Left lung (tissue), 10 donors: ENCODE measurements around the gene FBXO31. TPM values are rescaled to one million over a fixed set of nuclear protein-coding genes. Genes with fewer than 3 reads are reported as not detected.

Source experiments
- ATAC-seq: fragments of 200-7000 bp; cut with Tn5 transposase; one replicate; pipeline ENCODE4 v1.9.1; 2020; ENCODE audit warnings: moderate library complexity
- DNase-seq, 4 donors: peaks; one replicate each; pipeline ENCODE4 v3.0.0-alpha.2; 2013 to 2020
- H3K27ac ChIP-seq, 2 donors: fragments of 200-600 bp; sonication (generic) in 1 of 2; one replicate each; pipeline versions ENCODE4 v1.5.0 to v1.8.0; 2020 to 2021
- H3K27me3 ChIP-seq, 2 donors: fragments of 200-600 bp; sonication (generic) in 1 of 2; one replicate each; pipeline versions ENCODE4 v1.5.0 to v1.8.0; 2020 to 2021
- H3K36me3 ChIP-seq, 2 donors: fragments of 200-600 bp; sonication (generic) in 1 of 2; one replicate each; pipeline versions ENCODE4 v1.5.0 to v1.8.0; 2020 to 2021
- H3K4me1 ChIP-seq, 2 donors: fragments of 200-600 bp; one replicate each; pipeline ENCODE4 v1.8.0; 2021
- H3K4me3 ChIP-seq, 2 donors: fragments of 200-600 bp; sonication (generic) in 1 of 2; one replicate each; pipeline versions ENCODE4 v1.5.0 to v1.8.0; 2020 to 2021; ENCODE audit warnings: mild to moderate bottlenecking in 1 of 2
- H3K9me3 ChIP-seq, 2 donors: fragments of 200-600 bp; sonication (generic) in 1 of 2; one replicate each; pipeline versions ENCODE4 v1.5.0 to v1.8.0; 2020 to 2021
- intact Hi-C, 2 donors: fragments of 100-400 bp; cut with DNase I; formaldehyde crosslinking; loops; one replicate each; pipeline versions ENCODE4 v1.11.2 to v1.14.2; 2022
- polyA plus RNA-seq, 6 donors: library from polyadenylated mRNA; unstranded; fragments of 120-200 nt; gene quantifications; one replicate each; pipeline ENCODE4 v1.2.1, GENCODE V29; 2013; ENCODE audit not compliant: insufficient read length in 6 of 6
- total RNA-seq, 2 donors: library from RNA; stranded (reverse); fragmentation: NEBNext Ultra II Directional; extraction: Animal tissue kit (Norgen Biotek cat#: 25700); gene quantifications; one replicate each; pipeline ENCODE4 v1.2.1, GENCODE V29; 2021
- TF ChIP-seq, protein P1 (sequence below), 2 donors: fragments of 200-600 bp; sonication (generic) in 1 of 2; IDR thresholded peaks; one replicate each; pipeline versions ENCODE4 v1.5.0 to v1.8.0; 2021; ENCODE audit warnings: antibody characterized with exemption in 2 of 2
- donor health status: DM: no; HTN: yes; CAD: no.
- donor health status: DM: no; HTN: no; CAD: no.

FBXO31 gene
- total and polyA plus RNA-seq, 8 donors, result 21.0 to 25.8 (median 23.0) TPM

DNA sequence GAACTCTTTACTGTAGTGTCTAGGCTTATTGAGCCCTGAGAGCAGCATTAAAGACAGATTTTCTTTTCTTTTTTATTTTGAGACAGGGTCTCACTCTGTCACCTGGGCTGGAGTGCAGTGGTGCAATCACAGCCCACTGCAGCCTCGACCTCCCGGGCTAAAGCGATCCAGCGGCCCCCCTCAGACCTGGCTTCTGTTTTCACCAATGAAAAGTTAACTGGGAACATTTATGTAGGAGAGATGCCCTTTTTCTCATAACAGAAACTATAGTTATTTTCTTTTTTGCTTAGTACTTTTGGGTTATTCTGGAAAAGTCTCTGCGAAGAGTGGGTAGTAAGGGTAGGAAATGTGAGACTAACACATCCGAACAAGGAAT is 10.1 kb upstream of the FBXO31 start:
- intact Hi-C loops, result no loop called here
- Histone ChIP-seq H3K27me3 (no peaks in the 10 kb centered on the region), H3K9me3 (no peaks in the 10 kb centered on the region), H3K4me3 (peak overlapping the region; percentile 69 to 86), H3K36me3 (peaks cover 0 to 6% of the 10 kb centered on the region in 2 donors), H3K27ac (peak overlapping the region; percentile 77 to 94), H3K4me1 (peaks cover 12 to 52% of the 10 kb centered on the region in 2 donors)
- DNase-seq, result peak in 1 of 4 donors; percentile 37
- TF ChIP-seq, protein P1, sequence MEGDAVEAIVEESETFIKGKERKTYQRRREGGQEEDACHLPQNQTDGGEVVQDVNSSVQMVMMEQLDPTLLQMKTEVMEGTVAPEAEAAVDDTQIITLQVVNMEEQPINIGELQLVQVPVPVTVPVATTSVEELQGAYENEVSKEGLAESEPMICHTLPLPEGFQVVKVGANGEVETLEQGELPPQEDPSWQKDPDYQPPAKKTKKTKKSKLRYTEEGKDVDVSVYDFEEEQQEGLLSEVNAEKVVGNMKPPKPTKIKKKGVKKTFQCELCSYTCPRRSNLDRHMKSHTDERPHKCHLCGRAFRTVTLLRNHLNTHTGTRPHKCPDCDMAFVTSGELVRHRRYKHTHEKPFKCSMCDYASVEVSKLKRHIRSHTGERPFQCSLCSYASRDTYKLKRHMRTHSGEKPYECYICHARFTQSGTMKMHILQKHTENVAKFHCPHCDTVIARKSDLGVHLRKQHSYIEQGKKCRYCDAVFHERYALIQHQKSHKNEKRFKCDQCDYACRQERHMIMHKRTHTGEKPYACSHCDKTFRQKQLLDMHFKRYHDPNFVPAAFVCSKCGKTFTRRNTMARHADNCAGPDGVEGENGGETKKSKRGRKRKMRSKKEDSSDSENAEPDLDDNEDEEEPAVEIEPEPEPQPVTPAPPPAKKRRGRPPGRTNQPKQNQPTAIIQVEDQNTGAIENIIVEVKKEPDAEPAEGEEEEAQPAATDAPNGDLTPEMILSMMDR (IDR thresholded peaks at IDR 0.05), result no peak
- ATAC-seq, result no peak

DNA sequence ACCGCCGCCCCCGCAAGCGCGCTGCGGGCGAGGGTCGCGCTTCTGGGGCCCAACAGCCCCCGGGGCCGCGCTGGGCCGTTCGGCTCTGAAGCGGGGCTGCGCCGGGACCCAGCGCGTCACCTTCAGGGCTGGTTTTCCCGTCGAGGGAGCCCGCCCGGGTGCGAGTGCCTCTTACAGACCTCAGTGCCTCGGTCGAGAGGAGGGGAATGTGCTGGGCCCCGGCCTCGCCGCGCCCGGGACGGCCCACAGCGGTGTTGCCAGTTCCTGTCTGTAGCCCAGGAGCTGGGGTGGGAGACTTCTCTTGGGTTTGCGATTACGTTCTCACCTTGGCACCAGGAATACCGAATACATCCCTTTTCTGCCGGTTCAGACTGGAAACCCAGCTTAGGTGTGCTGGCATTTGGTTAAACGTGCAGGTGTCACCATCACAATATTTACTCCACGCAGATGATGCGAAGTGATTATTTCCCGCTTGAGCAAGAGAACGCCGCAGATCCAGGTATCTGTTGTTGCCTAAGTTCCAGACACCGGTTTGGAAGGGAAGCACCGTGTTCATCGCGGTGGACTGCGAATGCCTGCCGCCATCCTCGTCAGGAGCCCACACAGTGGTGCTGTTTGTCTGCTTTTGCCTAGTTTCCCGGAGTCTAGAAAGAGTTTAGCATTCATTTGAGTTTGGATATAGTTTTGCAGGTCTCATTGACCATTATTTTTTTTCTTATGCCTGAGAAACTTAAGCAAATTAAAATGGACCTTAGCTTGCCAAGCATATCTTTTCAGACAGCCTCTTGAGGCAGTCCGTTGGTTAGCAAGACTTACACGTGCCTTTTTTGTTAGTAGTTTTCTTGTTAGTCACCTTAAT is 9.5 kb upstream of the FBXO31 start:
- no peaks in the 10 kb centered on the region for H3K36me3 ChIP-seq
- TF ChIP-seq, protein P1 (IDR thresholded peaks at IDR 0.05), result no peak
- H3K27ac ChIP-seq, result peak overlapping the region; percentile 77 to 94
- intact Hi-C loops, result no loop called here
- no peaks in the 10 kb centered on the region for H3K9me3 ChIP-seq
- peak; percentile 0 for ATAC-seq
- peak; percentile 52 to 92 (median 62) for DNase-seq
- peak overlapping the region; percentile 69 to 86 for H3K4me3 ChIP-seq
- H3K4me1 ChIP-seq, result peaks cover 13 to 56% of the 10 kb centered on the region in 2 donors
- no peaks in the 10 kb centered on the region for H3K27me3 ChIP-seq

DNA sequence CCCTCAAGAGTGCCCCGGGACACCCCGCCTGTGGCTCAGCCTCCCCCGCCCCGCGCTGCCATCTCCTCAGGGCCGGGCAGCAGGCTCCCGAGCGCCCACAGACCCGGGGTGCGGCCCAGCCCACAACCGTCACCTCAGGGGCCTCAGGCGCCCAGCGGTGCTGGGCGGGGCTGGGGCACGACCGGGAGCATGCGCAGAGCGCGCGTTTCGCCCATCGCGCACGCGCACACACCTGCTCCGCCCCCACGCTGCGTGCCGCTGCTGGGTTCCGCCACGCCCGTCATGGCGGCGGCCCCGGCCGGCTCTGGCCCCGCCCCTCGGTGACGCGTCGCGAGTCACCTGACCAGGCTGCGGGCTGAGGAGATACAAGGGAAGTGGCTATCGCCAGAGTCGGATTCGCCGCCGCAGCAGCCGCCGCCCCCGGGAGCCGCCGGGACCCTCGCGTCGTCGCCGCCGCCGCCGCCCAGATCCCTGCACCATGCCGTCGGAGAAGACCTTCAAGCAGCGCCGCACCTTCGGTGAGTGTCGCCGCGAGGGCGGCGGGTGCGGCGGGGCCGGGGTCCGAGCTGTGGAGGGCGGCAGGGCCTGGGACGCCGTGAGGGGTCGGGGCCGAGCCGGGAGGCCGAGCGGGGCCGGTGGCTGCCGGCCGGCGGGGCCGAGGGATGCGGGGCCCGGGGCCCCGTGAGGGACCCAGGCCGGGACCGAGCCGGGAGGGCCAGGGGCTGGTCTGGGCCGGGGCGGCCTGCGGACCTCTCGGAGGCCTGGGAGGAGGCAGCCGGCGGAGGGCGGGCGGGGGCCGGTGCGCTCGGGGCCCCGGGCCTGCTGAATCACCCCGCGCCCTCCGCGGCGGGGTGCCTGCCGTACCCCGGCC is 8.6 kb upstream of the FBXO31 start, which contains the start of gene MAP1LC3B:
Gene MAP1LC3B (plus strand): TSS at position 387 of the 871 bp plus-strand sequence. CDS start 92 bp downstream, at position 479.
- Histone ChIP-seq H3K4me1 (peaks cover 17 to 65% of the 10 kb centered on the region in 2 donors), H3K27me3 (no peaks in the 10 kb centered on the region), H3K36me3 (no peaks in the 10 kb centered on the region), H3K9me3 (no peaks in the 10 kb centered on the region), H3K4me3 (peak within 1 kb of the TSS; percentile 69 to 86), H3K27ac (peak within 1 kb of the TSS; percentile 94 to 99)
- peak; percentile 85 for ATAC-seq
- DNase-seq, result peak; percentile 96 to 100 (median 98)
- TF ChIP-seq, protein P1 (IDR thresholded peaks at IDR 0.05), result no peak
- intact Hi-C loops, result no loop called here

DNA sequence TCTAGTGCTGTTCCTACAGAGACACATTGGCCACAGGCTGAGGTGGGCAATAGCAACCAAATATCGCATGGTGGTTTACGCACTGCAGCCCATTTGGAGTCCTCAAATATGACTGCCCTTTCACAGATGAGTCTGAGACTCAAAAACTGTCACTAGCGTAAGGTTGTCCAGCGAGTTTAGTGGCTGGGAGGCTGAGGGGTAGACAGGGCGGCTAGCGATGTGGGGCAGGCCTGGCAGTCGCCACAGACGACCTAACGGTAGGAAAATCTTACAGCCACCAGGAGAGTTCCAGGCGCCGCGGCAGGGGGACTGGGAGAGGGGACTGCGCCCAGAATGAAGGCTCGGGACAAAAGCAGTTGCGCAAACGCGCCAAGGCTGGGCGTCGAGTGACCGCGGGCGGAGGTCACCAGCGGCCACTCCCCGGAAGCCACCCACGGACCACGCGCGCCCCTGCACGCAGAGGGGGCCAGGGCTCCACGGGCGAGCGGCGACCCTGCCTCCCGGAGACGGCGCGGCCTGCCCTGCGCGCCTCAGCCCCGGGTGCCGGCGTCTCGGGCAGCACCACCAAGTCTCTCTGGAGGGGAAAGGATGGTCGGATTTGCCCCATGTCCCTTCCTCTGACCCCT is 7.9 kb upstream of the FBXO31 start:
- H3K4me1 ChIP-seq, result peaks cover 17 to 67% of the 10 kb centered on the region in 2 donors
- ATAC-seq, result peak; percentile 37

More for the DNA sequence above, 7.9 kb upstream of the FBXO31 start:
- Histone ChIP-seq H3K36me3 (no peaks in the 10 kb centered on the region), H3K27ac (peak overlapping the region; percentile 94 to 99), H3K9me3 (no peaks in the 10 kb centered on the region), H3K27me3 (no peaks in the 10 kb centered on the region), H3K4me3 (peak overlapping the region; percentile 69 to 86)
- intact Hi-C loops, result no loop called here
- TF ChIP-seq, protein P1 (IDR thresholded peaks at IDR 0.05), result no peak
- peak in 3 of 4 donors; percentile 65 to 94 (median 81) for DNase-seq
